HG03469 (cell line): Measurements from ENCODE around the gene PDILT.

Experiments used
- ATAC-seq: cut with Tn5 transposase; IDR thresholded peaks from one replicate; pipeline ENCODE4 v1.9.1; 2021; ENCODE audit warnings: mild to moderate bottlenecking, moderate library complexity, moderate number of reproducible peaks; ENCODE audit not compliant: unreplicated experiment

The PDILT gene

DNA sequence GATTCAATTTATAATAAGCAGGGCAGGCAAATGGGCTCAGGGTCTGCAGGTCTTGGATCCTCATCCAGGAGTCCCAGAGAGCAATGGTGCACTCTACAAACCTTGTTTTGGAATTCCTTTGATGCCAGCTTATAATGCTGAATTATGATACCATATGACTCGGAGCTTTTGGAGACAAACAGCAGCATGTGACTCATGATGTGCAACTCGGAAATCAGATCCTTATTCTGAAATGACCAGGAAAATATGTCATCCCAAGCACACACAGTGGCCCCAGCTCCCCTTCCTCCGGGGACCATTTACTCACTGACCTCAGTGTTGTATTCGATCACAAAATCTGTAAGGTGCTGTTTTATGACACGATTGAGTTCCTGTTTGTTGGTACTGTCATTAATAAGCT, 31.8 kb downstream of the PDILT start:
- no peak for ATAC-seq

DNA sequence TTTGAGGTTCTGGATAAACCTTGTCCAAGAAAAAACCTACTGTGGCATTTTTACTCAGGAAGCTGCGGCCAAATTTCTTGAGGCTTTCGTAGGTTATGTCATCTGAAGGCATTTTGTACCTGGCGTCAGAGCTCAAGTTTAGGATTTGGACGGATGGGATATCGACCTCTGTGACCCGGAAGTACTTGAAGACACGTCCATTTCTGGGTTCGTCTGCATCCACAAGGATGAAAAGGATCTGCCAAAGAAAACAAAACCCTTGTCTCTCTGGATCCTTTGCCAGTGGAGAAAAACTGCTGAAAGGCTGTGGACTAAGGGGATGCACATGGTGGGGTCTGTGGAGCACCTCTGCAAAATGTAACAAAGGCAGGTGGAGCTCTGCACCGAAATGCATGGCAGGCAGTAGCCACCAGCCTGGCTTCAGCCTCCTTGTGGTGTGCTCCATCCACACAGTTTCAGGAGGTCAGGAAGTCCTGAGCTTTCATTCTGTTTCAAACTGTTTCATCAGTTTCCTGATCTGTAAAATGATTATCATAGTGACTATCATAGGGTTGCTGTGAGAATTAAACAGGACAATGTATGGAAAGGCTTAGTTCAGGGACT, 35.0 kb downstream of the PDILT start:
- ATAC-seq: no peak

DNA sequence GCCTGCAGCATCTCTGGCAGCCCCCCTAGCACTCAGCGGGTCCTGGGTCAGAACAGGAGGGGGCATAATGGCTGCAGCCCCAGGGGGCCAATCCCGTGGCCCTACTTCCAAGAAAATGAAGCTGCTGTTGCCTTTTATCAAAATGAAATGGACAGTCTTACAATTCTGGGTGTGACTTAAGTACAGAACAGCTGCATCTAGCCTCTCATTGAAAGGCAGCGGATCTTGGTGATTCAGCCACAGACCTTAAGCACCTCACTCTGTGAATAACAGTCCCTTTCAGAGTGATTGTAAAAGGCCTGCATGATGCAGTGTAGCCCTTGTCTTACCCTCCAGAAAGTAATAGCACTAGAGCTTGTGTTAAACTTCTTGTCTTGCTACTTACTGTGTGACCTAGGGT, 40.5 kb downstream of the PDILT start:
- ATAC-seq: no peak

DNA sequence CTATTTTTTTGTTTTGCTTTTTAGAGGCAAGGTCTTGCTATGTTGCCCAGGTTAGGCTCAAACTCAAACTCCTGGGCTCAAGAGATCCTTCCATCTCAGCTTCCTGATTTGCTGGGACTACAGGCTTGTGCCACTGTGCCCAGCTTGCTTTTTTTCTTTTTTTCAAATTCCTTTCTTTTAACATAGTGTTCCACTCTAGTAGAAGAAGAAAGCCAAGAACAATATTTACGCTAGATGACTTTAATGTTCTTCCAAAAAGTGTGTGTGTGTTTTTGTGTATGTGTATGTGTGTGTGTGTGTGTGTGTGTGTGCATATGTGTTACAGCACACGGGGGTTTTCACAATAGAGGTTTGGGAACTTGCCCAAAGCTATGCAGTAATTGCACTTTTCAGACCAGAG, 41.3 kb downstream of the PDILT start:
- no peak for ATAC-seq

DNA sequence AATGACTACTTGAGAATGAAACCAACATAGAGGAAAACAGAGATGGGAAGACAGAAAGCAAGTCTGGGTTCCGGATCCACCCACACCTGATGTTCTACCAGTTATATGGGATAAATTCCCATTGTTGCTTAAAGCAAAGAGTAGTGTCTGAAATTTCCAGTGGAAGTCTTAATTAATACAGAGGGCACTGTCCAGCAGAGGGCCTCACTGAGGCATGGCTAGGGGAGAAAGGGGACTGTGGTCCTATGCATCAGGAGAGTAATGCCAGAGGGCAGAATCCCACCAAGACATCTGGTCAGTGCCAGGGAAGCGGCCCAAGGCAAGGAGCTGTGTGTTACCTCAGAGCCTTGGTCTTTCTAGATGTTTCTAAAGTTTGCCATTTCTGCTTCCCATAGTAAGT, 44.5 kb downstream of the PDILT start:
- no peak for ATAC-seq

DNA sequence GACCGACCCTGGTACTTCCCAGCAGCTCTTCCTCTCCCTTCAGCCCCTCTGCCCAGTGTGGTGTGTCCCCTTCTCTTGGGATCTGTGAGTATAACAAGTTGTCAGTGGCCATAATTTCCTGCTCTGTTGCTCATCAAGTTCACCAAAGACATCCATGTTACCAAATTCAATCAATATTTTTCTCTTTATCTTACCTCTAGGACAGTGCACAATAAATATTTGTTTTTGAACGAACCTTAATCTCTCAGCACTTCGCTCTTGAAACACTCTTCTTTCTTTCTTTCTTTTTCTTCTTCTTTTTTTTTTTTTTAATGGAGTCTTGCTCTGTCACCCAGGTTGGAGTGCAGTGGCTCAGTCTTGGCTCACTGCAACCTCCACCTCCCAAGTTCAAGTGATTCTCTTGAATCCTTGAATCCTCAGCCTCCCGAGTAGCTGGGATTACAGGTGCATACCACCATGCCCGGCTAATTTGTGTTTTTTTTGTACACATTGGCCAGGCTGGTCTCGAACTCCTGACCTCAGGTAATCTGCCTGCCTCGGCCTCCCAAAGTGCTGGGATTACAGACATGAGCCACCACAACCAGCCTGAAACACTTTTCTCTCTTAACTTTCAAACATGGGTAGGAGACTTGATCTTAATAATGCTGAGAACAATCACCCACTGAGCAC, 49.3 kb downstream of the PDILT start:
- no peak for ATAC-seq

DNA sequence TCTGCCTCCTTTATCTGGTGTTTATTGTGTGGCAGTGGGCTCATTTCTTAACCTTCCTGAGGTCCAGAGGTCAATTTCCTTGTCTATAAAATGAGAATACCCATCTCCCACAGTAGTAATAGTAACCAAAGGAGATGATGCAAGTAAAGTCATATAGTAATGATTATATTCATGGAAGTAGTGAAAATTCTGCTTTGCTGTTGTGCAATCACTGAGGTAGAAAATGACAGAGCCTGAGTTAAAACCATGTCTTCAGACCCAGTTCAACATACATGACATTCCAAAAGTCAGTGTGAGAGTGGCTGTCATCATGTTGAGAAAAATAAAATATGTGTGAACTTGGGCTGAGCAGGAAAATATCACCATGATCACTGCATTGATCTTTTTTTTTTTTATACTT, 51.2 kb downstream of the PDILT start:
- ATAC-seq: no peak

DNA sequence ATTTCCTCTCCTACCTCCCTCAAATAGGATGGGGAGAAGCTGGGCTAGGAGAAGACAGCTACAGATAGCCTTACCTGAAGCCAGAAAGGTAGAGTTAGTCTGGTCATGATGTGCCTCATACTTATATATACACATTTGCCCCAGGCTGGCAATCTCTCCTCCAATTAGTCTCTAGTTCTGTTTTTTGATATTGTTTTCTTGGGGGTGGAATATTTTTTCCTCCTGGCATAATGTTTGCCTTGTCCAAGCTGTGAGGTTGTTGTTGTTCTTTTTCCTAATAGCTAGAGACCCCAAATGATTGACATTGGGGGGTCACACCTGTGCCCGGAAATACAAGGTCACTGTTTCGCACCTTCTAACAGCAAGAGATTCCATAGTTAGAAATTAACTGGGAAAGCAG, 51.9 kb downstream of the PDILT start, which contains the start of gene UMOD:
Gene UMOD (minus strand): TSS at position 101 of the 400 bp plus-strand sequence. CDS start 1,978 bp downstream, outside the sequence.
- no peak for ATAC-seq

DNA sequence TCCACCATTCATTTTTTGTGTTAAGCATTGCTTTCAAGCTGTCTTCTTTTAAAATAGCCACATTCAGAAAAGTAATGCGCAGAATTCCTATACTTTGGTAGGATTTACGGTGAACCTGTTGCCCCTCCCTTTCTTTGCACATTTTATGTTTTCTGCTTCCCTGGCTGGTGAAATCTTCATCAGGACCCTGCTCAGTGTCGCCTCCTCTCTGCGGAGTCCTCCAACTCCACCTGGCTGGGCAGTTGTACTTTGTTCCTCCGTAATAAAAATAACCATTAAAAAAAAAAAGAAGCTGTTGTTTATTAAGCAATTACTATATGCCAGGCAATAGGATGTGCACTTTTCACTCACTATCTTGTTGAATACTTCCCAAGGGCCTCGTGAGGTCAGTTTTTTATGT, 54.9 kb downstream of the PDILT start:
- no peak for ATAC-seq

DNA sequence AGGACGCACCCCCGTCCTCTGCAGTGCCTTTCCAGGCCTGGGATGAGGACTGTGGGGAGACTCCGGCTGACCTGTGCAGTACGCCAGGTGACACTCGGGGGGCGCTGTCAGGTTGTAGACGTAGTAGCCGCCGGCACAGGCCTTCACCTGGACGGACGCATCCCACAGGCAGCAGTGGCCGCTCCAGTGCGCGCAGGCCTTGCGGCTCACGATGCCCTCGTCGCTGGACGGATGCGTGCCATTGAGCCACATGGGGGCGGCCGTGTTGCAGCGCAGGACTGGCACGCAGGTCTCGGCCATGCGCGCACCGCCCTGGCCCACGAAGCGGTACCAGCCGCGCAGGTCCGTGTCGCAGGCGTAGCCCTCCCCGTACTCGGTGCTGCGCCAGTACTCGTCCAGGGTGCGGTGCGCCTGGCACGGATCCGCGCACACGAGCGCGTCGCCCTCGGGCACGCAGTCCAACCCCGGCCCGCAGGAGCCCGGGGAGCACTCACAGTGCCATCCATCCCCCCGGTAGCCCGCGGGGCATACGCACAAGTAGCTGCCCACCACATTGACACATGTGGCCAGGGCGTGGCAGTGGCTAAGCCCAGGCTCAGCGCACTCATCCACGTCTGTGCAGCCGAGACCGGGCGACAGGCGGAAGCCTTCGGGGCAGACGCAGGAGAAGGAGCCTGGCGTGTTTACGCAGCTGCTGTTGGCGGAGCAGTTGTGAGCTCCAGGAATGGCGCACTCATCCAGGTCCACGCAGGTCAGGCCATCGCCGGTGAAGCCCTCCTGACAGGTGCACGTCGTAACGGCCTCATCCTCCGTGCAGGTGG, 56.0 kb downstream of the PDILT start:
- no peak for ATAC-seq

DNA sequence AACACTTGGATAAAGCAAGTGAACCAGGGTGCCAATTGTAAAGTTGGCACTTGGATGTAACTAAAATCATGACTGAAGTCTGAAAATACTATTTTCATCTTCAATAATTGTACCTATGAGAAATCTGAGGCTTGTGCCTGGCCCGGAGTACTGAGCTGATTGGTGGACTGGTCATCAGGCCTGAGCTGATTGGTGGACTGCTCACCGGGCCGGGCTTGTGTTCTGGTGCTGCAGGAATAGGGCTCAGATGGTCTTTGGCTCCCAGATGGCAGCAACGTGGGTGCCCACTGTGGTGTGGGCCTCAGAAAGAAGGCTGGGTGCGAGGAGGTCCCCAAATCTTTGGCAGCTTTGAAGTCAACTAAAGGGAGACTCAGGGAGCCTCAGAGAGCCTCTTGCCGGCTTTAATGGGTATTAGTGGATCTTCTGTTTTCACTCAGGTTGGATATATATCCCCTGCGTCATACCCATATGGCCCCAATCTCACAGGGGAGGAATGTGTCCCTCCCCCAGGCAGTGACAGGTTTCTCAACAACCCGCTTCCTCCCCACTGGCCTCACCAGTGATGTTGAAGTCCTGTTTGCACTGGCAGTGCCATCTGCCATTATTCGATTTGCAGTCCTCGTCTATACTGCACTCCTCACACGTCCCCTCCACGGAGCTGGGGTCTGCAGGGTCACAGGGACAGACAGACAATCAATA, 56.7 kb downstream of the PDILT start:
- ATAC-seq: no peak

DNA sequence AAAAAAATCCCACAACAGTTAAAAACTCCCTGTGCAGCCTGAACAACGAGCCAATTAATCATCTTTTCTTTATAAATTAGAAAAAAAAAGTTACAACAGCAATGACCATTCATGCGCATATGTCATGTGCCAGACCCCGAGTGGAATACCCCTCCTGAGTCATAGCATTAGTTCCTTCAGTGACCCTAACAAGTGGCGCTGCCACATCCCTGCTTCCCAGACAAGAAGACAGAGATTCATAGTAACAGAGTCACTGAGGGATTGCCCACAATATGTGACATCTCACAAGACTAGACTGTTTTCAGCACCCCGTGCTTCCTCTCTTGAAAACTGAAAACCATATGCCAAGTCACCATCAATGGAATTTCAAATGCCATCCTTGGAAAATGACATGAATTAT, 59.9 kb downstream of the PDILT start:
- ATAC-seq: no peak

DNA sequence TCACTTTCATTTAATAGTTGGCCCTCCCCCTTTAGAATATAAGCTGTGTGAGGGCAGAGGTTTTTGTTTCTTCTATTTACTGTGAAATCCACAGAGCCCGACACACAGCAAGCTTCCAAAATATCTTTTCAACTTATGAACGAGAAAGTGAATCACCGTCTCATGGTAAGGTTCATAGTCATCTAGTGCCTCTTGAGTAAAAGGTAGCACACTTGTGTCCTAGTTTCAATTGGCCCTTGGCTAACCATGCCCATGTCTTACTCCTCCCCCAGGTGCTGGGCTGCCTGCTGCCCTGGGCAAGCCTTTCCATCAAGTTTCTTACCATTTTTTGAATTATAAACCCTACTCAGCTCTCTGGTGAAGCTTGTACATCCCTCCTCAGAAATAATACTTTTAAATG, 64.8 kb downstream of the PDILT start:
- no peak for ATAC-seq

DNA sequence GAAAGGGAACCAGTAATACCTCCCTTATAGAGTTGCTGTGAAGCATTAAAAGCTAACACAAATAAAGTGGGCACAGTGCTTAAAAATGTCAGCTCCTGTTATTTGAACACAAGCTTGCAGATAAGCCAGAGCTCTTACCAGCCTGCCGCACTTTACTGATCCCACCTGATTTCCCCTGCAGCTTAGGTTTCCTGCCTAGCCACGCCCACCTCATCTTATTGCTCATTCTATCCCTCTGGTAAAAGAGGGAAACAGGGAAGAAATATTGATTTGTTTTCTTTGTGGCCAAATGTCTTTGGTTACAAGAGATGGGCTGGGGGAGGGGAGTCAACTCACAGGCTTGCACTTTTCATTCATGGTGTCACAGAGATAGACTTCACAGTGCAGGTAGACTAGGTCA, 67.6 kb downstream of the PDILT start:
- no peak for ATAC-seq

DNA sequence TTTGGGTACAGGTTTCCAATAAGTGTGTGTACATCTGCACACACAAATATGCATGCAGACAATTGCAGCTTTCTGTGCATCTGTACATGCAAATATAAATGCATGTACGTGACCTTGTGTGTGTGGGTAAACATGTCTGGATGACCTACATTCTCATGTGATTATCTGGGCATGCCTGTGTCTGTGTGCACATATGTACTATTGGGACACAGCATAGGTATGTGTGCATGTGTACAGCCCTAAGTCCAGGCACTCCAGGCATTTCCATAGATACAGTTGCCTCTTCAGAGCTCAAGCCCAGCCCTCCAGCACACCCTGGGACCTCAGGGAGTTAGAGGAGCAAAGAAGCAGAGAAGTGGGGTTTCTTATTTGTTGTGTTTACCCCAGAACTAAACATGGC, 70.1 kb downstream of the PDILT start:
- no peak for ATAC-seq

DNA sequence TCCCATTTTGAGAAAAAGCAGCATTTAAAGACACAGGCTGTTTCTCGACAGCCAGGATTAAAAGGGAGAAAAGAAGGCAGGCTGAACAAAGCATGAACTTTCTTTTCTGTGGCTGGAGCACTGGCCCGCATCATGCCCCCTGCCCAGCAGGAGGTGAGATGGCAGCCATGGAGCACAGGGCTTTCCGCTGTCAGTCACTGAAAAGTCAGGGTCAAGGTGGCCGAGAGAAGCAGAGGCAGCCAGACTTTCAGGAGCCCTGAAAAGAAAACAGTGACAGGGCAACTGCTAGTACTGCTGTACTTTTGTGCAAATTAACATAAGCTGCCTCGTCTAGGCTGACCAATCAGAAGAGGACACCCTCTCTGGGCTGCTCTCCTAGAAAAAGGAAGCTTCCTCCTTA, 71.4 kb downstream of the PDILT start:
- ATAC-seq: no peak

DNA sequence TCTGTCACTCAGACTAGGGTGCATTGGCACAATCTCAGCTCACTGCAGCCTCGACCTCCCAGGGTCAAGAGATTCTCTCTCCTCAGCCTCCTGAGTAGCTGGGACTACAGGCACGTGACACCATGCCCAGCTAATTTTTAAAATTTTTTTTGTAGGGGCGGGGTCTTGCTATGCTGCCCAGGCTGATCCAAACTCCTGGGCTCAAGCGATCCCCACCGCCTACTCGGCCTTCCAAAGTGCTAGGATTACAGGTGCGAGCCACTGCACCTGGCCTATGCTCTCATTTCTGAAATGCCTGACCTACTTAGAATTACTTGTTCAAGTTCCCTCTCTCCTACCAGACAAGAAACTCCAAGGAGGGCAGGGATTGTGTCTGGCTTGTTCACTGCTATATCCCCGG, 72.1 kb downstream of the PDILT start:
- ATAC-seq: no peak

DNA sequence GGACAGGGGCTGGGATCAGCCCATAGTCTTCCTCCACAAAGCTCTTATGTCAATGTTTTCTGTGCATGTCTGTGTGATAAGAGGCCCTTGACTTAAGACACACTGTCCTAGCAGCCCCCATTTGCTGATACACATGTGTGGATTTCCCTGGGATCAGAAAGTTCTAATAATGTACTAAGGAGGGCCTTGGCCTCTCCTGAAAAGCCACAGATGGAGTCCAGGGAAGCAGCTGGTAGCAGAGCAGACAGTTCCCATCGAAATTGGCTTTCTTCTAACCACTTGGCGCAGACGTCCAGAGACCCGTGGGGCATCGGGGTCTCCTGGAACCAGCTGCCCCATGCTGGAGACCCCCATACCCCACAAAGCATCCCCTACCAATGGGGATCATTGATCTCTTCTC, 72.9 kb downstream of the PDILT start:
- ATAC-seq: no peak

DNA sequence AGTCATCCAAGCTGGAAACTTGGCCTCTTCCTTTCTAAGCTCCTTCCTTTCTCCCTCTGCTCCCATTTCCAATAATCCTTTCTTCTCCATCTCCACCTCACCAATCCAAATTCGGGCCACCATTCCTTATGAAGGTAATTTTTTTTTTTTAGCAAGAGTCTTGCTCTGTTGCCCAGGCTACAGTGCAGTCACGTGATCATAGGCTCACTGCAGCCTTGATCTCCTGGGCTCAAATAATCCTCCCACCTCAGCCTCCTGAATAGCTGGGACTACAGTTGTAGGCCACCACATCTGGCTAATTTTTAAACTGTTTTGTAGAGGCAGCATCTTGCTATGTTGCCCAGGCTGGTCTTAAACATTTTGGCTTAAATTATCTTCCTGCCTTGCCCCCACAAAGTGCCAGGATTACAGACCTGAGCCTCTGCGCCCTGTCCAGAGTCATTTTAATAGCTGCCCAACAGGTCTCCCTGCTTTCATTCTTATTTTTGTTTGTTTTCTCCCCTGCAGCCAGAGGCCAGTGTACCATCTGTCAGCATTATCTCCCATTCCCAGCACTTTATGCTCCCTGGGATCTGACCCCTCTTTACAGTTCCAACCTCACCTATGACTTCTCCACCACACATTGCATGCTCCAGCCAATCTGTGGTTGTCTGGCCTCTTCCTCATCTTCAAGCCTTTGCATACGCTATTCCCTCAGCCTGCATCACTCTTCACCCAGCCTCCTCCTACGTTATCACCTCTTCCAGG, 75.0 kb downstream of the PDILT start:
- no peak for ATAC-seq

DNA sequence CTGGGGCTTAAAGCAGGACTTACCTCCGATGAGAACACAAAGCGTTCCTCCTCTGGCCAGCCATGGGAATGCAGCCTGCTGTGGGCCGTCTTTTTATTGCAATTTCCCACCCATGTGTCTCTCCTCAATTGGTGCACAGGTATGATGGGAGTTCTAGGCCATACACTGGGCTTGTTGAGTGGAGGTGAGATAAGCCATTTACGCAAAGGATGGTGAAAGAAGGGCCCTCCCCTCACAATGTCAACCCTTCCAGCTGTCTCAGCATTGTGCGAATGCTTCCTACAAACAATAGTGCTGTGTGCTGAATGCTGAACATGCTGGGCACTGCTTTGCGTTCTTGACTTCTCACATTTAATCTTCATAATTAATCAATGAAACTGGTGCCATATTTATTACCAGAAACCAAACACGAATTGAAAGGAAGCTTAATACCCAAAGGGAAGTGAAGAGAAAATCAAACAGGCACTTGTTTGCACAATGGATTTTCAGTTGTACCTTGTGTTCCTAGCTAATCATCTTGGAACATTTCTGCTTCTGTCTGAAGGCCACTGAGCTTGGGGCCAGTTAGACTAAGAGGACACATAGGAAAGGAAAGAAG, 77.0 kb downstream of the PDILT start, which contains the start of gene GP2:
Gene GP2 (minus strand): TSS at position 70 of the 598 bp plus-strand sequence. CDS start 1,082 bp downstream, outside the sequence.
- ATAC-seq: no peak
